Measurements from ENCODE around the gene OR8J1. TPM values are rescaled to one million over a fixed set of nuclear protein-coding genes. Genes with fewer than 3 reads are reported as not detected.
"Not testable (repeated sequence)": the region's sequence is repeated elsewhere in the genome, so short reads cannot be mapped to it uniquely, and the experiment has no call there.

The OR8J1 gene
- total and polyA plus RNA-seq, 2 of the 8 experiments (the other 6 are each of a cell fraction or from before 2014, with no cell fraction given) = not detected

- H4K20me1 ChIP-seq (replicated peaks in 1 of 2; ENCODE audit: control insufficient read depth in 1 of 2, insufficient read depth in 2 of 2, low read length in 2 of 2); H3K4me3 ChIP-seq (ENCODE audit: extremely low read depth in 1 of 4, insufficient read depth in 2 of 4, low read depth in 3 of 4, low read length in 4 of 4); H2BK15ac ChIP-seq (ENCODE audit: low read length); H2BK20ac ChIP-seq (ENCODE audit: low read length); H3K27ac ChIP-seq (ENCODE audit: low read depth, low read length); H3K9ac ChIP-seq (replicated peaks in 1 of 4; ENCODE audit: extremely low read depth in 1 of 4, low read depth in 3 of 4, low read length in 3 of 4); H3K79me1 ChIP-seq (ENCODE audit: low read depth, low read length); H2BK120ac ChIP-seq (replicated peaks; ENCODE audit: low read depth, low read length); H2BK12ac ChIP-seq (ENCODE audit: low read depth, low read length); H3K18ac ChIP-seq (ENCODE audit: extremely low read depth, low read length); CTCF ChIA-PET (ENCODE audit: partially characterized antibody); H3K36me3 ChIP-seq (ENCODE audit: control insufficient read depth in 2 of 4, insufficient read depth in 4 of 4, low read length in 3 of 4); H3K23ac ChIP-seq (ENCODE audit: insufficient read length); H3K23me2 ChIP-seq (ENCODE audit: low read depth, low read length); FAIRE-seq; H4K8ac ChIP-seq (ENCODE audit: extremely low read depth, insufficient read depth, low read length); H4K91ac ChIP-seq (replicated peaks; ENCODE audit: insufficient read length, low read length); POLR2A ChIA-PET (ENCODE audit: partially characterized antibody); H2BK5ac ChIP-seq (ENCODE audit: low read depth, low read length); H3K14ac ChIP-seq (ENCODE audit: insufficient read length); H4K5ac ChIP-seq (ENCODE audit: insufficient read length, low read depth, low read length); H3K79me2 ChIP-seq (ENCODE audit: control insufficient read depth in 1 of 2, insufficient read depth in 2 of 2, low read length in 2 of 2); H3K4ac ChIP-seq (replicated peaks; ENCODE audit: insufficient read length, low read depth, low read length); H3K4me2 ChIP-seq (ENCODE audit: insufficient read depth in 1 of 2, low read depth in 2 of 2, low read length in 2 of 2); H3K4me1 ChIP-seq (replicated peaks in 1 of 4; ENCODE audit: control insufficient read depth in 3 of 4, insufficient read depth in 4 of 4, low read length in 3 of 4); H3K56ac ChIP-seq (replicated peaks; ENCODE audit: insufficient read length, low read depth, low read length); H2AFZ ChIP-seq (ENCODE audit: low read length); H3K27me3 ChIP-seq (replicated peaks in 1 of 4; ENCODE audit: control insufficient read depth in 3 of 4, extremely low read depth in 1 of 4, insufficient read depth in 3 of 4, low read length in 3 of 4); H2AK5ac ChIP-seq (ENCODE audit: low read depth, low read length); H3K9me3 ChIP-seq (ENCODE audit: insufficient read depth in 2 of 2, low read depth in 1 of 2, low read length in 1 of 2); DNase-seq (ENCODE audit: low read depth in 1 of 2, low spot score in 2 of 2): not testable (repeated sequence)
- 89% methylated on average over 17 of the region's 27 CpGs; no CpG with 5 or more reads in 1 of the 2 experiments for whole genome bisulfite sequencing, 2 experiments (ENCODE audit: extremely low coverage in 1 of 2, insufficient coverage in 1 of 2, insufficient read length in 1 of 2, insufficient replicate concordance in 2 of 2, low coverage in 1 of 2, low lambda C conversion rate in 2 of 2, missing lambda C conversion rate in 1 of 2)
Measured at GRCh38 chr11:56401858-56402461, 47.9 kb downstream of the OR8J1 start.

Measured in H1 (cell line).